H9 (cell line): ENCODE data around the gene TSPAN17. TPM values are rescaled to one million over a fixed set of nuclear protein-coding genes. Genes with fewer than 3 reads are reported as not detected.
A peak's percentile ranks its signal among the peaks of the same experiment; 100 is the strongest.

Experiments used
- DNase-seq: peaks from one replicate; pipeline ENCODE4 v3.0.0-alpha.2; 2017
- H2AFZ ChIP-seq: one replicate; pipeline ENCODE4 v1.6.1; 2013; ENCODE audit warnings: mild to moderate bottlenecking, low read length, control low read depth, moderate library complexity
- H2AK5ac ChIP-seq: 2 replicates; pipeline ENCODE4 v1.6.1; 2013; ENCODE audit warnings: low read length, control low read depth, mixed read lengths; ENCODE audit not compliant: insufficient read length
- H2BK120ac ChIP-seq: one replicate; pipeline ENCODE4 v1.6.1; 2013; ENCODE audit warnings: low read depth, mild to moderate bottlenecking, low read length, control low read depth, inconsistent platforms; ENCODE audit not compliant: poor library complexity, severe bottlenecking
- H2BK12ac ChIP-seq: 2 replicates; pipeline ENCODE4 v1.6.1; 2013; ENCODE audit warnings: low read length, control low read depth, mixed read lengths, low read depth; ENCODE audit not compliant: insufficient read length
- H2BK15ac ChIP-seq: 2 replicates; pipeline ENCODE4 v1.6.1; 2013; ENCODE audit warnings: low read depth, low read length, control low read depth
- H2BK20ac ChIP-seq: one replicate; pipeline ENCODE4 v1.6.1; 2013; ENCODE audit warnings: low read depth, mild to moderate bottlenecking, low read length, control low read depth, inconsistent platforms; ENCODE audit not compliant: poor library complexity, severe bottlenecking
- H2BK5ac ChIP-seq: 2 replicates; pipeline ENCODE4 v1.6.1; 2013; ENCODE audit warnings: low read length, control low read depth, mixed read lengths; ENCODE audit not compliant: insufficient read length
- H3K14ac ChIP-seq: 2 replicates; pipeline ENCODE4 v1.6.1; 2013; ENCODE audit warnings: low read length, control low read depth; ENCODE audit not compliant: insufficient read depth
- H3K18ac ChIP-seq: 2 replicates; pipeline ENCODE4 v1.6.1; 2013; ENCODE audit warnings: low read depth, mild to moderate bottlenecking, mixed read lengths, low read length, control low read depth; ENCODE audit not compliant: insufficient read length
- H3K23ac ChIP-seq: 2 replicates; pipeline ENCODE4 v1.6.1; 2013; ENCODE audit warnings: low read length, control low read depth, mixed read lengths, low read depth; ENCODE audit not compliant: insufficient read length
- H3K23me2 ChIP-seq: 2 replicates; pipeline ENCODE4 v1.6.1; 2013; ENCODE audit warnings: low read depth, mild to moderate bottlenecking, mixed read lengths, low read length, control low read depth; ENCODE audit not compliant: insufficient read length, poor library complexity, severe bottlenecking
- H3K27ac ChIP-seq: 2 replicates; pipeline ENCODE4 v1.5.1; 2013; ENCODE audit warnings: low read length, control low read depth, mixed read lengths, low read depth; ENCODE audit not compliant: insufficient read length
- H3K27me3 ChIP-seq: 2 replicates; pipeline ENCODE4 v1.6.1; 2013; ENCODE audit warnings: low read length, control low read depth, inconsistent platforms; ENCODE audit not compliant: insufficient read depth
- H3K4ac ChIP-seq: 2 replicates; pipeline ENCODE4 v1.6.1; 2013; ENCODE audit warnings: low read depth, mild to moderate bottlenecking, control low read depth, inconsistent platforms, low read length, moderate library complexity
- H3K4me1 ChIP-seq: 2 replicates; pipeline ENCODE4 v1.6.1; 2013; ENCODE audit warnings: low read length, control low read depth, inconsistent platforms; ENCODE audit not compliant: insufficient read depth
- H3K4me2 ChIP-seq: 2 replicates; pipeline ENCODE4 v1.6.1; 2013; ENCODE audit warnings: low read length, control low read depth, mixed read lengths; ENCODE audit not compliant: insufficient read length, insufficient read depth
- H3K56ac ChIP-seq: 2 replicates; pipeline ENCODE4 v1.6.1; 2013; ENCODE audit warnings: low read depth, mild to moderate bottlenecking, mixed read lengths, low read length, control low read depth; ENCODE audit not compliant: insufficient read length
- H3K79me1 ChIP-seq: 2 replicates; pipeline ENCODE4 v1.6.1; 2013; ENCODE audit warnings: low read depth, mild to moderate bottlenecking, moderate library complexity, low read length, control low read depth, inconsistent platforms; ENCODE audit not compliant: insufficient read depth, poor library complexity, severe bottlenecking
- H3K79me2 ChIP-seq: 2 replicates; pipeline ENCODE4 v1.6.1; 2013; ENCODE audit warnings: low read length, control low read depth, inconsistent platforms; ENCODE audit not compliant: insufficient read depth
- H3K9ac ChIP-seq: 2 replicates; pipeline ENCODE4 v1.6.1; 2013; ENCODE audit warnings: low read length, control low read depth, mixed read lengths; ENCODE audit not compliant: insufficient read length; ENCODE audit errors: extremely low read depth
- H3K9me3 ChIP-seq: one replicate; pipeline ENCODE4 v1.6.1; 2013; ENCODE audit warnings: low read depth, low read length, inconsistent platforms; ENCODE audit not compliant: control insufficient read depth
- H3T11ph ChIP-seq: one replicate; pipeline ENCODE4 v1.6.1; 2013; ENCODE audit warnings: mild to moderate bottlenecking, low read length, control low read depth, inconsistent platforms
- H4K20me1 ChIP-seq: one replicate; pipeline ENCODE4 v1.6.1; 2013; ENCODE audit not compliant: control insufficient read depth, insufficient read length, insufficient read depth
- H4K5ac ChIP-seq: 2 replicates; pipeline ENCODE4 v1.6.1; 2013; ENCODE audit warnings: low read depth, mild to moderate bottlenecking, mixed read lengths, low read length, control low read depth; ENCODE audit not compliant: insufficient read length
- H4K8ac ChIP-seq: replicated peaks from 2 replicates; pipeline ENCODE4 v1.6.1; 2013; ENCODE audit warnings: low read length, control low read depth, mixed read lengths, low read depth; ENCODE audit not compliant: insufficient read length
- H4K91ac ChIP-seq: 2 replicates; pipeline ENCODE4 v1.6.1; 2013; ENCODE audit warnings: low read depth, mild to moderate bottlenecking, moderate library complexity, mixed read lengths, low read length, control low read depth; ENCODE audit not compliant: insufficient read length
- H3K27ac Mint-ChIP-seq, 3 experiments: 2 replicates in 2 of 3; 3 replicates in 1 of 3; pipeline ENCODE4 v1.8.0; 2020 to 2021; ENCODE audit warnings: mixed read lengths in 3 of 3, mild to moderate bottlenecking in 1 of 3, moderate library complexity in 1 of 3
- H3K27me3 Mint-ChIP-seq: 2 replicates; pipeline ENCODE4 v1.8.0; 2021; ENCODE audit warnings: low read depth, mild to moderate bottlenecking, moderate library complexity, mixed read lengths
- H3K36me3 Mint-ChIP-seq, 3 experiments: 2 replicates in 2 of 3; 3 replicates in 1 of 3; pipeline ENCODE4 v1.8.0; 2020 to 2021; ENCODE audit warnings: low read depth in 3 of 3, mixed read lengths in 3 of 3; ENCODE audit not compliant: insufficient read depth in 1 of 3
- H3K4me1 Mint-ChIP-seq, 2 experiments: 2 replicates each; pipeline ENCODE4 v1.8.0; 2020; ENCODE audit warnings: mixed read lengths in 2 of 2
- H3K4me3 Mint-ChIP-seq, 2 experiments: 2 replicates in 1 of 2; 3 replicates in 1 of 2; pipeline ENCODE4 v1.8.0; 2020 to 2021; ENCODE audit warnings: mild to moderate bottlenecking in 2 of 2, mixed read lengths in 2 of 2, moderate library complexity in 1 of 2
- H3K9me3 Mint-ChIP-seq, 2 experiments: 2 replicates in 1 of 2; 3 replicates in 1 of 2; pipeline ENCODE4 v1.8.0; 2020; ENCODE audit warnings: mild to moderate bottlenecking in 2 of 2, mixed read lengths in 2 of 2, moderate library complexity in 1 of 2
- CTCF ChIP-seq: fragments of 200-600 bp; sonication (generic); conservative IDR thresholded peaks from 3 replicates; pipeline ENCODE4 v1.8.0; 2021; ENCODE audit warnings: antibody characterized with exemption, mild to moderate bottlenecking
- WGBS: extraction: QIAGEN DNeasy Blood & Tissue Kit; methylation state at CpG from one replicate; pipeline ENCODE4 v1.1.7; 2013; ENCODE audit warnings: missing lambda C conversion rate, low lambda C conversion rate, mixed read lengths; ENCODE audit not compliant: insufficient read length; ENCODE audit errors: extremely low coverage; 5-methylcytosine and 5-hydroxymethylcytosine counted together
- total RNA-seq: library from RNA; stranded (reverse); gene quantifications from 2 replicates; pipeline ENCODE4 v1.2.1, GENCODE V29; 2021

Gene TSPAN17
- total RNA-seq, 1 experiment from 2014 or later: 46.8 TPM

GRCh38 chr5:176652136-176652535 lies 4.9 kb downstream of the TSPAN17 start:
- Histone ChIP-seq H3K79me2 (no peaks in the 10 kb centered on the region; the same call in 1 of the 2 replicates), H3K4me1 (peaks cover 2% of the 10 kb centered on the region; the same call in 1 of the 2 replicates), H3K9me3 (no peaks in the 10 kb centered on the region), H4K5ac (no peak overlapping the region), H4K8ac (no peak overlapping the region), H3K9ac (no peak overlapping the region), H2AK5ac (no peak overlapping the region), H4K91ac (no peak overlapping the region), H3K14ac (no peak overlapping the region), H3K23me2 (peaks cover 10% of the 10 kb centered on the region), H2BK120ac (no peak overlapping the region), H2AFZ (no peak overlapping the region), H3K23ac (no peak overlapping the region), H2BK5ac (no peak overlapping the region), H3K4me2 (no peak overlapping the region), H3K27me3 (no peaks in the 10 kb centered on the region), H2BK12ac (no peak overlapping the region), H3K56ac (no peak overlapping the region), H3T11ph (no peak overlapping the region), H3K79me1 (peaks cover 8% of the 10 kb centered on the region), H4K20me1 (no peaks in the 10 kb centered on the region), H3K27ac (no peak overlapping the region), H3K4ac (no peak overlapping the region), H2BK15ac (no peak overlapping the region), H2BK20ac (no peak overlapping the region), H3K18ac (no peak overlapping the region)
- H3K27me3 Mint-ChIP-seq: no peaks in the 10 kb centered on the region; the same call in 1 of the 2 replicates
- no peaks in the 10 kb centered on the region; a peak in 1 of 5 replicates for H3K9me3 Mint-ChIP-seq
- DNase-seq: peak; percentile 58
- peaks cover 27 to 36% of the 10 kb centered on the region in 2 experiments for H3K4me1 Mint-ChIP-seq
- TF ChIP-seq CTCF: no peak
- WGBS: no CpG with 5 or more reads among the region's 8 CpGs
- peak overlapping the region in 1 of 3 experiments; percentile 76; a peak in 1 of 7 replicates for H3K27ac Mint-ChIP-seq
- H3K4me3 Mint-ChIP-seq: no peak overlapping the region
- H3K36me3 Mint-ChIP-seq: peaks cover 5 to 31% (median 22%) of the 10 kb centered on the region in 3 experiments; a peak in 6 of 7 replicates
